ENCODE data around the gene RHBDD1.

- TF ChIP-seq CTCF (IDR thresholded peaks at IDR 0.05) (no peak), POLR2A (IDR thresholded peaks at IDR 0.05) (no peak), POLR2AphosphoS5 (IDR thresholded peaks at IDR 0.05) (no peak)
Measured at GRCh38 chr2:226995625-226996041, 159.8 kb downstream of the RHBDD1 start.
